Gastrocnemius medialis (tissue), 4 donors: ENCODE measurements around the gene ESYT1. TPM values are rescaled to one million over a fixed set of nuclear protein-coding genes. Genes with fewer than 3 reads are reported as not detected.

ENCODE experiments used
- ATAC-seq, 2 donors: fragments of 150-250 bp; one replicate each; pipeline ENCODE4 v1.9.1; 2016
- DNase-seq, 2 donors: peaks; one replicate each; pipeline ENCODE4 v3.0.0-alpha.2; 2019
- H3K27ac ChIP-seq, 4 donors: fragments of 200-600 bp; sonication (generic); 1 replicate in 1 of 4; 2 replicates in 3 of 4; pipeline ENCODE4 v1.5.1; 2016 to 2018; ENCODE audit warnings: mild to moderate bottlenecking in 2 of 4, moderate library complexity in 1 of 4
- H3K27me3 ChIP-seq, 3 donors: fragments of 200-600 bp; sonication (generic) in 2 of 3; 1 replicate in 1 of 3; 2 replicates in 2 of 3; pipeline versions ENCODE4 v1.5.1 to v1.6.0; 2016 to 2019; ENCODE audit warnings: mild to moderate bottlenecking in 1 of 3, moderate library complexity in 1 of 3
- H3K36me3 ChIP-seq, 2 donors: fragments of 200-600 bp; sonication (generic) in 1 of 2; one replicate each; pipeline ENCODE4 v1.5.1; 2017 to 2018
- H3K4me1 ChIP-seq, 2 donors: fragments of 200-600 bp; sonication (generic) in 1 of 2; one replicate each; pipeline ENCODE4 v1.5.1; 2016 to 2017; ENCODE audit warnings: mild to moderate bottlenecking in 2 of 2
- H3K4me3 ChIP-seq, 4 donors: fragments of 200-600 bp; sonication (generic) in 3 of 4; 1 replicate in 1 of 4; 2 replicates in 3 of 4; pipeline ENCODE4 v1.5.1; 2016 to 2019; ENCODE audit warnings: mild to moderate bottlenecking in 2 of 4
- H3K9me3 ChIP-seq, 3 donors: fragments of 200-600 bp; sonication (generic) in 2 of 3; 1 replicate in 1 of 3; 2 replicates in 2 of 3; pipeline ENCODE4 v1.5.1; 2016 to 2019
- POLR2A ChIP-seq, 2 donors: fragments of 450-650 bp; IDR thresholded peaks; one replicate each; pipeline ENCODE4 v1.6.1; 2017; ENCODE audit warnings: antibody characterized with exemption in 2 of 2, mild to moderate bottlenecking in 2 of 2, moderate library complexity in 2 of 2
- in situ Hi-C, 4 donors: fragments of 200-750 bp; cut with MboI; loops; one replicate each; pipeline versions ENCODE4 v1.15.0 to v1.8.0; 2017; ENCODE audit warnings: low sequenced_read_pairs in 4 of 4
- intact Hi-C: fragments of 100-400 bp; cut with DNase I; formaldehyde crosslinking; loops from one replicate; pipeline ENCODE4 v1.15.1; 2023; ENCODE audit warnings: low total_unique reads
- total RNA-seq, 4 donors: library from RNA; depleted of rRNA; stranded (reverse); fragments of >200 nt; gene quantifications; one replicate each; pipeline versions ENCODE4 v1.1.0 to v1.2.3, GENCODE V29; 2016
- TF ChIP-seq, protein P1 (sequence below), 5 experiments: fragments of 450-650 bp in 3 of 5; fragments of 200-600 bp in 2 of 5; sonication (generic) in 2 of 5; IDR thresholded peaks in 4 of 5; conservative IDR thresholded peaks in 1 of 5; 1 replicate in 4 of 5; 2 replicates in 1 of 5; pipeline ENCODE4 v1.5.1; 2016 to 2019; ENCODE audit warnings: antibody characterized with exemption in 5 of 5, mild to moderate bottlenecking in 3 of 5, moderate library complexity in 3 of 5

ESYT1 gene
- total RNA-seq, 4 donors from 2014 or later: 45.9 to 77.7 (median 62.1) TPM

DNA sequence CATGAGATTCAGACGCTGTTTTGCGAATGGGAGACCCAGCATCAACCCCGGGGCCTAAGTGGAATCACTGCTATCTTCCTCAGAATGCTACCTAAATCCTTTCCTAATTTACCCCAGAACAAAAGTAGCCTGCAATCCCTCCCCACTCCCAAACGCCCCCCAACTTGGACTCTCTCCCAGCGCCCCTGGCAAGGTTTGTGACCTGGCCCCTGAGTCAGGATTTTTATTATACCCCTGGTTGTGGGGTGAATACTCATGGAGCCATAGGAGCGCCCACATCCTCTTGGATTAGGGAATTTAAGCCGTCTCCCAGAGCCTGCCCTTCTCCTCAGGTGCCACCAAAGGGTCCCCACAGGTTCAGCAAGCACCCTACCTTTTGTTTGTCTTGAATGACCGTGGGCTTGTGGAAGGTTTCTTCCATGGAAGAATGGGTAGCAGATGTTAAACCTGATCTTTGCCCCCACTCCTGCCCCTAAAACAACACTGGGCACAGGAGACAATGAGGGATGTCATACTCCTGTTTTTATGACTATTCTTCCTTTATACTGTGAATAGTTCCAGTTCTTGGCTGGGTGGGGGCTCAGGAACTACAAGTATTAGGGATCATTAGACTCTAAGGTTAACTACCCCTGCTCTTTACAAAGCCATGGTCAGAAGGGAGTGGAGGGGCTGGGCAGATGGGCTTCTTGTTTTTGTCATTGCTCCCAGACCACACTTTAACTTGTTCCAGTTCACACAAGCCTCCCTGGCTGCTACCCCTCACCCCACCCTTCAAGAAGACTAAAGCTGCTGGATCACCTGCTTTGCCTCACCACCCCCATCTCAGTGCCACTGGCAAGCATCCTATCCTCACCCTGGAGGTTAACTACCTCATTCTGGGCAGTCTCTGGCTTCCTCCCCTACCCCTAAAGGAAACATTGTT lies 24.9 kb downstream of the ESYT1 start:
- Histone ChIP-seq H3K27me3 (no peaks in the 10 kb centered on the region), H3K9me3 (no peaks in the 10 kb centered on the region), H3K27ac (peak overlapping the region; percentile 88 to 97 (median 96)), H3K36me3 (no peaks in the 10 kb centered on the region), H3K4me3 (peak overlapping the region; percentile 61 to 82 (median 75)), H3K4me1 (peaks cover 24 to 40% of the 10 kb centered on the region in 2 donors)
- intact Hi-C loops: loop anchor here (1.0 kb wide), 1 partner anchor 25 kb away; the partner anchor contains the start of gene ESYT1
- TF ChIP-seq, protein P1, sequence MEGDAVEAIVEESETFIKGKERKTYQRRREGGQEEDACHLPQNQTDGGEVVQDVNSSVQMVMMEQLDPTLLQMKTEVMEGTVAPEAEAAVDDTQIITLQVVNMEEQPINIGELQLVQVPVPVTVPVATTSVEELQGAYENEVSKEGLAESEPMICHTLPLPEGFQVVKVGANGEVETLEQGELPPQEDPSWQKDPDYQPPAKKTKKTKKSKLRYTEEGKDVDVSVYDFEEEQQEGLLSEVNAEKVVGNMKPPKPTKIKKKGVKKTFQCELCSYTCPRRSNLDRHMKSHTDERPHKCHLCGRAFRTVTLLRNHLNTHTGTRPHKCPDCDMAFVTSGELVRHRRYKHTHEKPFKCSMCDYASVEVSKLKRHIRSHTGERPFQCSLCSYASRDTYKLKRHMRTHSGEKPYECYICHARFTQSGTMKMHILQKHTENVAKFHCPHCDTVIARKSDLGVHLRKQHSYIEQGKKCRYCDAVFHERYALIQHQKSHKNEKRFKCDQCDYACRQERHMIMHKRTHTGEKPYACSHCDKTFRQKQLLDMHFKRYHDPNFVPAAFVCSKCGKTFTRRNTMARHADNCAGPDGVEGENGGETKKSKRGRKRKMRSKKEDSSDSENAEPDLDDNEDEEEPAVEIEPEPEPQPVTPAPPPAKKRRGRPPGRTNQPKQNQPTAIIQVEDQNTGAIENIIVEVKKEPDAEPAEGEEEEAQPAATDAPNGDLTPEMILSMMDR (IDR thresholded peaks at IDR 0.05 in 4 of 5, conservative IDR thresholded peaks at IDR 0.05 in 1 of 5): no peak
- TF ChIP-seq POLR2A (IDR thresholded peaks at IDR 0.05): no peak
- in situ Hi-C loops: no loop called here
- no peak for DNase-seq
- no peak for ATAC-seq

- H3K36me3 ChIP-seq: no peaks in the 10 kb centered on the region
- peak overlapping the region; percentile 88 to 97 (median 96) for H3K27ac ChIP-seq
- in situ Hi-C loops: no loop called here
Measured at GRCh38 chr12:56153678-56154065, 25.6 kb downstream of the ESYT1 start.

GRCh38 chr12:56154246-56154771 lies 26.2 kb downstream of the ESYT1 start:
- Histone ChIP-seq H3K27me3 (no peaks in the 10 kb centered on the region), H3K27ac (peak overlapping the region; percentile 88 to 97 (median 96)), H3K4me3 (peak overlapping the region in 1 of 4 donors; percentile 3), H3K36me3 (peaks cover 0 to under 1% of the 10 kb centered on the region in 2 donors), H3K4me1 (peaks cover 26 to 42% of the 10 kb centered on the region in 2 donors), H3K9me3 (no peaks in the 10 kb centered on the region)
- DNase-seq (no peak), ATAC-seq (no peak)
- in situ Hi-C loops: no loop called here
- TF ChIP-seq, protein P1 (IDR thresholded peaks at IDR 0.05 in 4 of 5, conservative IDR thresholded peaks at IDR 0.05 in 1 of 5): no peak
- peak in 1 of 2 donors; percentile 12 for TF ChIP-seq POLR2A (IDR thresholded peaks at IDR 0.05)
- intact Hi-C loops: no loop called here

More at GRCh38 chr12:56153678-56154065, 25.6 kb downstream of the ESYT1 start:
- Histone ChIP-seq H3K4me1 (peaks cover 24 to 40% of the 10 kb centered on the region in 2 donors), H3K27me3 (no peaks in the 10 kb centered on the region), H3K9me3 (no peaks in the 10 kb centered on the region), H3K4me3 (peak overlapping the region in 1 of 4 donors; percentile 3)
- intact Hi-C loops: no loop called here
- no peak for DNase-seq
- no peak for TF ChIP-seq POLR2A (IDR thresholded peaks at IDR 0.05)
- TF ChIP-seq, protein P1 (IDR thresholded peaks at IDR 0.05 in 4 of 5, conservative IDR thresholded peaks at IDR 0.05 in 1 of 5): no peak
- ATAC-seq: no peak

- intact Hi-C loops: no loop called here
- H3K27me3 ChIP-seq: no peaks in the 10 kb centered on the region
- H3K4me3 ChIP-seq: no peak overlapping the region
- in situ Hi-C loops: no loop called here
- peak overlapping the region in 3 of 4 donors; percentile 96 to 97 (median 96) for H3K27ac ChIP-seq
- DNase-seq (no peak), ATAC-seq (no peak)
- H3K9me3 ChIP-seq: no peaks in the 10 kb centered on the region
- H3K4me1 ChIP-seq: peaks cover 31 to 47% of the 10 kb centered on the region in 2 donors
- H3K36me3 ChIP-seq: peaks cover 0 to 5% of the 10 kb centered on the region in 2 donors
- no peak for TF ChIP-seq POLR2A (IDR thresholded peaks at IDR 0.05)
- TF ChIP-seq, protein P1 (IDR thresholded peaks at IDR 0.05 in 4 of 5, conservative IDR thresholded peaks at IDR 0.05 in 1 of 5): no peak
Measured at GRCh38 chr12:56154818-56155217, 26.8 kb downstream of the ESYT1 start.
